HepG2 (cell line): Measurements from ENCODE around the gene POLR3K. TPM values are rescaled to one million over a fixed set of nuclear protein-coding genes. Genes with fewer than 3 reads are reported as not detected.
"Not testable (repeated sequence)": the region's sequence is repeated elsewhere in the genome, so short reads cannot be mapped to it uniquely, and the experiment has no call there.

ENCODE experiments used
- ATAC-seq: fragments of 200-7000 bp; cut with Tn5 transposase; 3 replicates; pipeline ENCODE4 v1.9.1; 2020; ENCODE audit warnings: mild to moderate bottlenecking, moderate library complexity
- BruUV-seq: library from RNA; stranded (reverse); fragments of 400-500 nt; replicated peaks from 2 replicates; lab custom pipeline; 2021; lab: Mats Ljungman, UMichigan
- CTCF ChIA-PET: fragments of 300-600 bp; formaldehyde crosslinking; extraction: SDS; loops from one replicate; lab custom pipeline; 2021; ENCODE audit warnings: low total read pairs, inconsistent platforms, low intra/inter-chr PET ratio; lab: Yijun Ruan, JAX
- POLR2A ChIA-PET: fragments of 350-600 bp; sonication (Branson Sonifier 250); formaldehyde crosslinking; loops from one replicate; lab custom pipeline; 2020; ENCODE audit warnings: antibody characterized with exemption, inconsistent platforms; lab: Yijun Ruan, JAX
- DNase-seq: peaks from one replicate; pipeline ENCODE4 v3.0.0-alpha.2; 2015; ENCODE audit warnings: low spot score
- FAIRE-seq: peaks from 3 replicates; lab custom pipeline; 2011; peaks lifted over from hg19 to GRCh38; lab: Jason Lieb, UNC
- H2AFZ ChIP-seq: one replicate; pipeline ENCODE4 v1.6.1; 2011; ENCODE audit warnings: low read length, inconsistent platforms
- H3K27ac ChIP-seq: fragments of 300-600 bp; 3 replicates; pipeline ENCODE4 v1.8.0; 2011; ENCODE audit warnings: mixed run types, mild to moderate bottlenecking, mixed read lengths, low read length, inconsistent platforms; ENCODE audit not compliant: insufficient read depth; ENCODE audit errors: extremely low read length
- H3K27me3 ChIP-seq, 2 experiments: fragments of 200-600 bp in 1 of 2; 2 replicates in 1 of 2; 3 replicates in 1 of 2; pipeline versions ENCODE4 v1.6.0 to v1.8.0; 2011; ENCODE audit warnings: low read length in 2 of 2, mild to moderate bottlenecking in 2 of 2, moderate library complexity in 2 of 2, inconsistent platforms in 1 of 2; ENCODE audit not compliant: insufficient read depth in 2 of 2, control insufficient read depth in 1 of 2
- H3K36me3 ChIP-seq, 2 experiments: fragments of 200-600 bp in 1 of 2; replicated peaks in 1 of 2; 2 replicates in 1 of 2; 3 replicates in 1 of 2; pipeline versions ENCODE4 v1.5.1 to v1.8.0; 2011; ENCODE audit warnings: low read length in 2 of 2, inconsistent platforms in 1 of 2; ENCODE audit not compliant: insufficient read depth in 2 of 2, control insufficient read depth in 1 of 2
- H3K4me1 ChIP-seq: 2 replicates; pipeline ENCODE4 v1.5.1; 2012; ENCODE audit warnings: low read length, inconsistent platforms; ENCODE audit not compliant: insufficient read depth
- H3K4me2 ChIP-seq: 2 replicates; pipeline ENCODE4 v1.6.0; 2011; ENCODE audit warnings: low read depth, low read length, inconsistent platforms
- H3K4me3 ChIP-seq, 3 experiments: fragments of 200-600 bp in 1 of 3; sonication (generic), shearing (Covaris generic) in 1 of 3; replicated peaks in 1 of 3; 2 replicates each; pipeline ENCODE4 v1.5.1; 2011 to 2016; ENCODE audit warnings: low read length in 3 of 3, inconsistent platforms in 2 of 3, low read depth in 2 of 3, mild to moderate bottlenecking in 2 of 3, control low read depth in 1 of 3, mixed read lengths in 1 of 3; ENCODE audit not compliant: insufficient read depth in 1 of 3
- H3K79me2 ChIP-seq: one replicate; pipeline ENCODE4 v1.6.1; 2011; ENCODE audit warnings: low read length, inconsistent platforms; ENCODE audit not compliant: insufficient read depth
- H3K9ac ChIP-seq: 2 replicates; pipeline ENCODE4 v1.6.0; 2011; ENCODE audit warnings: mild to moderate bottlenecking, low read depth, low read length, inconsistent platforms; ENCODE audit not compliant: insufficient read depth
- H3K9me3 ChIP-seq: 2 replicates; pipeline ENCODE4 v1.5.1; 2012; ENCODE audit warnings: mild to moderate bottlenecking, low read length
- H4K20me1 ChIP-seq: 2 replicates; pipeline ENCODE4 v1.6.0; 2011; ENCODE audit warnings: inconsistent platforms, mild to moderate bottlenecking, low read length, moderate library complexity; ENCODE audit not compliant: insufficient read depth
- HNF4A ChIP-seq: sonication (generic); formaldehyde crosslinking; IDR thresholded peaks from 2 replicates; pipeline ENCODE4 v1.4.0; 2020; ENCODE audit warnings: missing genetic modification reagents
- MIXL1 ChIP-seq: IDR thresholded peaks from 2 replicates; pipeline ENCODE4 v1.6.1; 2016
- SSRP1 ChIP-seq: IDR thresholded peaks from 2 replicates; pipeline ENCODE4 v1.6.1; 2016; ENCODE audit warnings: control low read depth
- ZBTB7A ChIP-seq: sonication (generic); formaldehyde crosslinking; IDR thresholded peaks from 2 replicates; pipeline ENCODE4 v1.8.0; 2022; ENCODE audit warnings: mild to moderate bottlenecking, missing genetic modification reagents
- ZNF121 ChIP-seq: sonication (generic); formaldehyde crosslinking; IDR thresholded peaks from 2 replicates; pipeline ENCODE4 v1.5.0; 2020; ENCODE audit warnings: mild to moderate bottlenecking, missing genetic modification reagents
- ZNF138 ChIP-seq: sonication (generic); formaldehyde crosslinking; IDR thresholded peaks from 2 replicates; pipeline ENCODE4 v1.5.0; 2020; ENCODE audit warnings: mild to moderate bottlenecking, low read depth, missing genetic modification reagents
- ZNF451 ChIP-seq: sonication (generic); formaldehyde crosslinking; IDR thresholded peaks from 2 replicates; pipeline ENCODE4 v1.5.0; 2020; ENCODE audit warnings: mild to moderate bottlenecking, missing genetic modification reagents
- WGBS: methylation state at CpG from one replicate; pipeline ENCODE4 v1.1.6; 2017; ENCODE audit warnings: low lambda C conversion rate; 5-methylcytosine and 5-hydroxymethylcytosine counted together
- in situ Hi-C: cut with HindIII; loops from 2 replicates; pipeline ENCODE4 v1.10.0; 2017; ENCODE audit warnings: low pct_unique_long_range_greater_than_20kb; ENCODE audit not compliant: extremely low pct_ligation_motif_present
- intact Hi-C: fragments of 100-400 bp; cut with micrococcal nuclease; formaldehyde crosslinking; loops from one replicate; pipeline ENCODE4 v1.10.0; 2022; ENCODE audit not compliant: unreplicated experiment
- polyA plus RNA-seq, 8 experiments: library from polyadenylated mRNA; depleted of rRNA in 3 of 8; stranded (reverse) in 7 of 8; unstranded in 1 of 8; fragments of >200 nt; fragmentation: Illumina TruSeq in 4 of 8; extraction: Trizol in 4 of 8; gene quantifications; 2 replicates each; pipeline versions ENCODE4 v1.2.1 to v1.2.3, GENCODE V29; 2011 to 2016; ENCODE audit warnings: low read depth in 4 of 8, missing spikeins in 1 of 8, mixed read lengths in 1 of 8; ENCODE audit not compliant: insufficient read depth in 1 of 8
- total RNA-seq, 5 experiments: library from RNA; depleted of rRNA; stranded (reverse); fragments of >200 nt; fragmentation: Illumina TruSeq; extraction: Trizol; gene quantifications; 2 replicates each; pipeline ENCODE4 v1.2.3, GENCODE V29; 2016; ENCODE audit warnings: low read depth in 1 of 5

Gene POLR3K
- total and polyA plus RNA-seq, 2 of the 13 experiments (the other 11 are each of a cell fraction or from before 2014, with no cell fraction given), result 14.8 to 18.8 TPM

GRCh38 chr16:34648-34987, 18.8 kb downstream of the POLR3K start (continued):
- TF ChIP-seq HNF4A (CRISPR knock-in tag), result no peak

GRCh38 chr16:33877-34647, 19.3 kb downstream of the POLR3K start:
- no peak for DNase-seq
- POLR2A ChIA-PET, result no interaction called here
- H3K36me3 ChIP-seq, result no peaks in the 10 kb centered on the region
- H3K27me3 ChIP-seq, result no peaks in the 10 kb centered on the region
- intact Hi-C loops (no loop called here), in situ Hi-C loops (no loop called here)
- no peak for ATAC-seq
- no peak overlapping the region for H3K4me2 ChIP-seq
- H3K9me3 ChIP-seq, result no peaks in the 10 kb centered on the region
- no peak overlapping the region for H3K4me3 ChIP-seq
- no peak overlapping the region for H3K9ac ChIP-seq
- BruUV-seq, result no TSS peak
- TF ChIP-seq SSRP1 (CRISPR knock-in tag) (no peak), MIXL1 (no peak), ZNF451 (CRISPR knock-in tag) (no peak), ZBTB7A (CRISPR knock-in tag) (no peak), ZNF121 (CRISPR knock-in tag) (no peak), ZNF138 (CRISPR knock-in tag) (no peak)
- H4K20me1 ChIP-seq, result no peaks in the 10 kb centered on the region
- 81% methylated on average over 16 of the region's 21 CpGs for WGBS
- peaks cover 13% of the 10 kb centered on the region for H3K4me1 ChIP-seq
- no peaks in the 10 kb centered on the region for H3K79me2 ChIP-seq
- no peak overlapping the region for H3K27ac ChIP-seq
- CTCF ChIA-PET, result no interaction called here
- no peak overlapping the region for H2AFZ ChIP-seq
- FAIRE-seq, result no peak

DNA sequence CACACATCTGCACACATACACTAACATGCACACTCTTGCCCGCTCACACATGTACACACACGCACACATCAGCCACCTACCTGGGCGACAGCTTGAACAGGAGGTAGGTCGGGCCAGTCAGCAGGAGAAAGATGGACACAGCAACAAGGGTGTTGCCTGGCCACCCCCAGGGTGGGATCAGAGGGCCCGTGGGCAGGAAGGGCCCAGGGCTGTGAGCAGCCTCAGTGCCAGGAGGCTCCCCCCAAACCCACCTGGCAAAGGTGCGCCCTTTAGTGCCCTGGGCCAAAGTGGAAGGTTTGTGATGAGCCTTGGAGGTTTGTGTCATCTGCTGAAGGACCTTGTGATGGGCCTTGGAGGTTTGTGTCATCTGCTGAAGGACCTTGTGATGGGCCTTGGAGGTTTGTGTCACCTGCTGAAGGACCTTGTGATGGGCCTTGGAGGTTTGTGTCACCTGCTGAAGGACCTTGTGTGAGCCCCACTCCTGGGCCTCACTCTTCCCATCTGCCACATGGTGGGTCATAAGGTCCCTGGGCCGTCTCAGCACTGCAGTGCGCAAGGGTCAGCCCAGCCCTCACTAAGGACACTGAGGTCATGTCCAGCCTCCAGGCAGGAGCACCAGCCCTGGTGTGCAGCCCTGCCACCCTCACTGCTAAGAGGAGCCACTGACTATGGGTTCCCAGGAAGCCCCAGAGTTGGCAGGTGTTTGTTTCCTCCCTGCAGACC, 20.1 kb downstream of the POLR3K start:
- H3K79me2 ChIP-seq, ATAC-seq, POLR2A ChIA-PET, in situ Hi-C loops, H3K9ac ChIP-seq, H4K20me1 ChIP-seq, H3K4me2 ChIP-seq, H3K27me3 ChIP-seq, intact Hi-C loops, H2AFZ ChIP-seq, FAIRE-seq, DNase-seq, H3K4me3 ChIP-seq, CTCF ChIA-PET, H3K27ac ChIP-seq, H3K36me3 ChIP-seq, H3K9me3 ChIP-seq, BruUV-seq: not testable (repeated sequence)
- H3K4me1 ChIP-seq, result peaks cover 13% of the 10 kb centered on the region
- 57% methylated on average over 1 of the region's 8 CpGs for WGBS

- ATAC-seq, H3K9me3 ChIP-seq, H3K4me3 ChIP-seq, POLR2A ChIA-PET, H3K27me3 ChIP-seq, H4K20me1 ChIP-seq, CTCF ChIA-PET, H3K36me3 ChIP-seq, BruUV-seq, H3K79me2 ChIP-seq, DNase-seq, intact Hi-C loops, H3K27ac ChIP-seq, in situ Hi-C loops, H3K9ac ChIP-seq, FAIRE-seq, H2AFZ ChIP-seq, H3K4me2 ChIP-seq: not testable (repeated sequence)
- peaks cover 11% of the 10 kb centered on the region for H3K4me1 ChIP-seq
- 75% methylated on average over 1 of the region's 7 CpGs for WGBS
Measured at GRCh38 chr16:30627-31026, 22.8 kb downstream of the POLR3K start.
